ENCODE results near the gene FBXO15.
A peak's percentile ranks its signal among the peaks of the same experiment; 100 is the strongest.

Gene FBXO15

GRCh38 chr18:74147779-74148542 lies at the start of gene FBXO15, which contains the start of gene TIMM21:
FBXO15 (minus strand) TSS chr18:74147834; CDS start chr18:74147785, 49 bp downstream.
TIMM21 (plus strand) TSS chr18:74148523; CDS start chr18:74148809, 286 bp downstream.
- peak; percentile 93 for DNase-seq
- in situ Hi-C loops (cut with HindIII; ENCODE audit: low pct_ligation_motif_present, low pct_unique_long_range_greater_than_20kb, low sequenced_read_pairs) = no loop called here

GRCh38 chr18:74196220-74197119 lies 48.8 kb upstream of the FBXO15 start:
- peak; percentile 67 for DNase-seq
- in situ Hi-C loops (cut with HindIII; ENCODE audit: low pct_ligation_motif_present, low pct_unique_long_range_greater_than_20kb, low sequenced_read_pairs) = loop anchor here (25.0 kb wide), 1 partner anchor 141 kb away; no protein-coding TSS in a partner anchor

- DNase-seq = no peak
- in situ Hi-C loops (cut with HindIII; ENCODE audit: low pct_ligation_motif_present, low pct_unique_long_range_greater_than_20kb, low sequenced_read_pairs) = loop anchor here (25.0 kb wide), 1 partner anchor 143 kb away; no protein-coding TSS in a partner anchor
Observed at GRCh38 chr18:74194691-74195090, 47.1 kb upstream of the FBXO15 start.

GRCh38 chr18:74191577-74191976 lies 43.9 kb upstream of the FBXO15 start:
- in situ Hi-C loops (cut with HindIII; ENCODE audit: low pct_ligation_motif_present, low pct_unique_long_range_greater_than_20kb, low sequenced_read_pairs) = loop anchor here (25.0 kb wide), 1 partner anchor 146 kb away; no protein-coding TSS in a partner anchor

GRCh38 chr18:74190086-74190485 lies 42.5 kb upstream of the FBXO15 start:
- DNase-seq = no peak
- in situ Hi-C loops (cut with HindIII; ENCODE audit: low pct_ligation_motif_present, low pct_unique_long_range_greater_than_20kb, low sequenced_read_pairs) = loop anchor here (25.0 kb wide), 1 partner anchor 147 kb away; no protein-coding TSS in a partner anchor

More at GRCh38 chr18:74191577-74191976, 43.9 kb upstream of the FBXO15 start:
- DNase-seq = no peak

GRCh38 chr18:74186661-74187060 lies 39.0 kb upstream of the FBXO15 start:
- no peak for DNase-seq
- in situ Hi-C loops (cut with HindIII; ENCODE audit: low pct_ligation_motif_present, low pct_unique_long_range_greater_than_20kb, low sequenced_read_pairs) = loop anchor here (25.0 kb wide), 1 partner anchor 151 kb away; no protein-coding TSS in a partner anchor

GRCh38 chr18:74185860-74186259 lies 38.2 kb upstream of the FBXO15 start:
- no peak for DNase-seq
- in situ Hi-C loops (cut with HindIII; ENCODE audit: low pct_ligation_motif_present, low pct_unique_long_range_greater_than_20kb, low sequenced_read_pairs) = loop anchor here (25.0 kb wide), 1 partner anchor 151 kb away; no protein-coding TSS in a partner anchor

- in situ Hi-C loops (cut with HindIII; ENCODE audit: low pct_ligation_motif_present, low pct_unique_long_range_greater_than_20kb, low sequenced_read_pairs) = loop anchor here (25.0 kb wide), 1 partner anchor 152 kb away; no protein-coding TSS in a partner anchor
- no peak for DNase-seq
Observed at GRCh38 chr18:74184875-74185274, 37.2 kb upstream of the FBXO15 start.

GRCh38 chr18:74183130-74183529 lies 35.5 kb upstream of the FBXO15 start:
- in situ Hi-C loops (cut with HindIII; ENCODE audit: low pct_ligation_motif_present, low pct_unique_long_range_greater_than_20kb, low sequenced_read_pairs) = loop anchor here (25.0 kb wide), 1 partner anchor 154 kb away; no protein-coding TSS in a partner anchor
- DNase-seq = no peak

- no peak for DNase-seq
- in situ Hi-C loops (cut with HindIII; ENCODE audit: low pct_ligation_motif_present, low pct_unique_long_range_greater_than_20kb, low sequenced_read_pairs) = loop anchor here (25.0 kb wide), 1 partner anchor 155 kb away; no protein-coding TSS in a partner anchor
Observed at GRCh38 chr18:74182335-74182734, 34.7 kb upstream of the FBXO15 start.

- in situ Hi-C loops (cut with HindIII; ENCODE audit: low pct_ligation_motif_present, low pct_unique_long_range_greater_than_20kb, low sequenced_read_pairs) = loop anchor here (25.0 kb wide), 1 partner anchor 158 kb away; no protein-coding TSS in a partner anchor
- DNase-seq = no peak
Observed at GRCh38 chr18:74179623-74180199, 32.1 kb upstream of the FBXO15 start.

GRCh38 chr18:74178884-74179283 lies 31.2 kb upstream of the FBXO15 start:
- in situ Hi-C loops (cut with HindIII; ENCODE audit: low pct_ligation_motif_present, low pct_unique_long_range_greater_than_20kb, low sequenced_read_pairs) = loop anchor here (25.0 kb wide), 1 partner anchor 158 kb away; no protein-coding TSS in a partner anchor
- no peak for DNase-seq

GRCh38 chr18:74175658-74176057 lies 28.0 kb upstream of the FBXO15 start:
- DNase-seq = no peak
- in situ Hi-C loops (cut with HindIII; ENCODE audit: low pct_ligation_motif_present, low pct_unique_long_range_greater_than_20kb, low sequenced_read_pairs) = loop anchor here (25.0 kb wide), 1 partner anchor 162 kb away; no protein-coding TSS in a partner anchor

- DNase-seq = no peak
- in situ Hi-C loops (cut with HindIII; ENCODE audit: low pct_ligation_motif_present, low pct_unique_long_range_greater_than_20kb, low sequenced_read_pairs) = no loop called here
Observed at GRCh38 chr18:74173434-74173750, 25.8 kb upstream of the FBXO15 start.

GRCh38 chr18:74172697-74173433 lies 25.2 kb upstream of the FBXO15 start:
- in situ Hi-C loops (cut with HindIII; ENCODE audit: low pct_ligation_motif_present, low pct_unique_long_range_greater_than_20kb, low sequenced_read_pairs) = no loop called here
- peak; percentile 29 for DNase-seq

- peak; percentile 32 for DNase-seq
- in situ Hi-C loops (cut with HindIII; ENCODE audit: low pct_ligation_motif_present, low pct_unique_long_range_greater_than_20kb, low sequenced_read_pairs) = no loop called here
Observed at GRCh38 chr18:74171910-74172606, 24.4 kb upstream of the FBXO15 start.

GRCh38 chr18:74166386-74166785 lies 18.8 kb upstream of the FBXO15 start:
- in situ Hi-C loops (cut with HindIII; ENCODE audit: low pct_ligation_motif_present, low pct_unique_long_range_greater_than_20kb, low sequenced_read_pairs) = no loop called here
- no peak for DNase-seq

Measured in ACHN (cell line).